ENCODE measurements around the gene MARCHF3.
"Not testable (repeated sequence)": the region's sequence is repeated elsewhere in the genome, so short reads cannot be mapped to it uniquely, and the experiment has no call there.

DNA sequence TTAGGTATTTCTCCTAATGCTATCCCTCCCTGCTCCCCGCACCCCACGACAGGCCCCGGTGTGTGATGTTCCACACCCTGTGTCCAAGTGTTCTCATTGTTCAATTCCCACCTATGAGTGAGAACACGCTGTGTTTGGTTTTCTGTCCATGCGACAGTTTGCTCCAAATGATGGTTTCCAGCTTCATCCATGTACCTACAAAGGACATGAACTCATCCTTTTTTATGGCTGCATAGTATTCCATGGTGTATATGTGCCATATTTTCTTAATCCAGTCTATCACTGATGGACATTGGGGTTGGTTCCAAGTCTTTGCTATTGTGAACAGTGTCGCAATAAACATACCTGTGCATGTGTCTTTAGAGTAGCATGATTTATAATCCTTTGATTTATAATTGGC, 23.2 kb upstream of the MARCHF3 start:
- TF ChIP-seq, protein P1, sequence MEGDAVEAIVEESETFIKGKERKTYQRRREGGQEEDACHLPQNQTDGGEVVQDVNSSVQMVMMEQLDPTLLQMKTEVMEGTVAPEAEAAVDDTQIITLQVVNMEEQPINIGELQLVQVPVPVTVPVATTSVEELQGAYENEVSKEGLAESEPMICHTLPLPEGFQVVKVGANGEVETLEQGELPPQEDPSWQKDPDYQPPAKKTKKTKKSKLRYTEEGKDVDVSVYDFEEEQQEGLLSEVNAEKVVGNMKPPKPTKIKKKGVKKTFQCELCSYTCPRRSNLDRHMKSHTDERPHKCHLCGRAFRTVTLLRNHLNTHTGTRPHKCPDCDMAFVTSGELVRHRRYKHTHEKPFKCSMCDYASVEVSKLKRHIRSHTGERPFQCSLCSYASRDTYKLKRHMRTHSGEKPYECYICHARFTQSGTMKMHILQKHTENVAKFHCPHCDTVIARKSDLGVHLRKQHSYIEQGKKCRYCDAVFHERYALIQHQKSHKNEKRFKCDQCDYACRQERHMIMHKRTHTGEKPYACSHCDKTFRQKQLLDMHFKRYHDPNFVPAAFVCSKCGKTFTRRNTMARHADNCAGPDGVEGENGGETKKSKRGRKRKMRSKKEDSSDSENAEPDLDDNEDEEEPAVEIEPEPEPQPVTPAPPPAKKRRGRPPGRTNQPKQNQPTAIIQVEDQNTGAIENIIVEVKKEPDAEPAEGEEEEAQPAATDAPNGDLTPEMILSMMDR (IDR thresholded peaks at IDR 0.05; ENCODE audit: insufficient read depth, low read depth, low read length), result not testable (repeated sequence)
- TF ChIP-seq EZH2 (IDR thresholded peaks at IDR 0.05; ENCODE audit: insufficient read depth, low read length), result not testable (repeated sequence)
